Vagina (tissue), 2 donors: ENCODE measurements around the gene EVX2. TPM values are rescaled to one million over a fixed set of nuclear protein-coding genes. Genes with fewer than 3 reads are reported as not detected.

Experiments used
- DNase-seq, 2 donors: peaks; one replicate each; pipeline ENCODE4 v3.0.0-alpha.2; 2017; ENCODE audit errors: extremely low spot score in 2 of 2
- H3K27ac ChIP-seq: fragments of 200-600 bp; sonication (generic); one replicate; pipeline ENCODE4 v1.5.1; 2019
- H3K27me3 ChIP-seq: fragments of 200-600 bp; sonication (generic); one replicate; pipeline ENCODE4 v1.5.1; 2019
- H3K36me3 ChIP-seq, 2 donors: fragments of 200-600 bp; sonication (generic); one replicate each; pipeline ENCODE4 v1.5.1; 2017 to 2019
- H3K4me1 ChIP-seq: fragments of 200-600 bp; sonication (generic); one replicate; pipeline ENCODE4 v1.5.1; 2019
- H3K4me3 ChIP-seq, 2 donors: fragments of 200-600 bp; sonication (generic); 1 replicate in 1 of 2; 2 replicates in 1 of 2; pipeline ENCODE4 v1.5.1; 2016 to 2019
- H3K9me3 ChIP-seq: fragments of 200-600 bp; sonication (generic); one replicate; pipeline ENCODE4 v1.5.1; 2019
- CTCF ChIP-seq, 3 experiments: fragments of 450-650 bp in 2 of 3; fragments of 200-600 bp in 1 of 3; sonication (generic) in 1 of 3; IDR thresholded peaks; one replicate each; pipeline ENCODE4 v1.5.1; 2017 to 2019; ENCODE audit warnings: antibody characterized with exemption in 3 of 3, mild to moderate bottlenecking in 2 of 3, moderate library complexity in 2 of 3
- POLR2A ChIP-seq, 2 donors: fragments of 450-650 bp; IDR thresholded peaks; one replicate each; pipeline ENCODE4 v1.6.1; 2017; ENCODE audit warnings: antibody characterized with exemption in 2 of 2, mild to moderate bottlenecking in 2 of 2, moderate library complexity in 2 of 2
- POLR2AphosphoS5 ChIP-seq, 2 donors: sonication (generic); formaldehyde crosslinking; IDR thresholded peaks; one replicate each; pipeline ENCODE4 v1.9.0; 2017; ENCODE audit warnings: antibody characterized with exemption in 2 of 2, mild to moderate bottlenecking in 2 of 2, low read depth in 1 of 2; ENCODE audit not compliant: insufficient read depth in 1 of 2
- intact Hi-C: fragments of 100-400 bp; cut with DNase I; formaldehyde crosslinking; loops from one replicate; pipeline ENCODE4 v1.15.1; 2023
- total RNA-seq: library from RNA; depleted of rRNA; stranded (reverse); fragments of >200 nt; gene quantifications from one replicate; pipeline ENCODE4 v1.2.3, GENCODE V29; 2016

EVX2 gene
- total RNA-seq, 1 donor from 2014 or later = 0.98 TPM

DNA sequence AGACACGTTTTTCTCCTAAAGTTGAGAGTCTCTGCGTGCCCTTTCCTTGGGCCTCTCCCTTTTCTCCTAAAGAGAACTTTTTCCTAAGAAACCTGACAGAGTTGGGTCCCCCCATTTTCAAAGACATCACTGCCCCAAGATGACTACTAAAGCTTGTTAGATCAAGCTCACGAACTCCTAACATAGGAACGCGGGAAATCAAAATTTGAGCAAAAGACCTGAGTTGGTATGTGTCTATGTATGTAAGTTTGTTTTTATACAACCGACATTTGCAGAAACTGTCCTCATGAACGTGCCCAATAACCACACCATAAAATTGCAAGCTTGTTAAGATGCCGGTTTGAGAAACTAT is 10.1 kb upstream of the EVX2 start:
- no peak for DNase-seq
- peaks cover 29% of the 10 kb centered on the region for H3K4me1 ChIP-seq
- intact Hi-C loops = loop anchor here (5.0 kb wide), 1 partner anchor 842 kb away; no protein-coding TSS in a partner anchor
- H3K9me3 ChIP-seq = no peaks in the 10 kb centered on the region
- H3K27me3 ChIP-seq = no peaks in the 10 kb centered on the region
- H3K36me3 ChIP-seq = no peaks in the 10 kb centered on the region
- TF ChIP-seq POLR2A (IDR thresholded peaks at IDR 0.05) = no peak
- peak overlapping the region; percentile 54 to 59 for H3K4me3 ChIP-seq
- H3K27ac ChIP-seq = peak overlapping the region; percentile 91

GRCh38 chr2:176093145-176093897 is 9.6 kb upstream of the EVX2 start:
- intact Hi-C loops = loop anchor here (5.0 kb wide), 1 partner anchor 841 kb away; no protein-coding TSS in a partner anchor
- H3K27me3 ChIP-seq = no peaks in the 10 kb centered on the region
- H3K36me3 ChIP-seq = no peaks in the 10 kb centered on the region
- H3K4me3 ChIP-seq = peak overlapping the region; percentile 54 to 59
- peaks cover 28% of the 10 kb centered on the region for H3K4me1 ChIP-seq
- peak overlapping the region; percentile 91 for H3K27ac ChIP-seq
- H3K9me3 ChIP-seq = no peaks in the 10 kb centered on the region
- DNase-seq = no peak
- peak in 1 of 2 donors; percentile 59 for TF ChIP-seq POLR2AphosphoS5 (IDR thresholded peaks at IDR 0.05; ENCODE audit: insufficient read depth in 1 of 2, low read depth in 1 of 2)
- TF ChIP-seq CTCF (IDR thresholded peaks at IDR 0.05) = no peak
- peak in 1 of 2 donors; percentile 5 for TF ChIP-seq POLR2A (IDR thresholded peaks at IDR 0.05)

DNA sequence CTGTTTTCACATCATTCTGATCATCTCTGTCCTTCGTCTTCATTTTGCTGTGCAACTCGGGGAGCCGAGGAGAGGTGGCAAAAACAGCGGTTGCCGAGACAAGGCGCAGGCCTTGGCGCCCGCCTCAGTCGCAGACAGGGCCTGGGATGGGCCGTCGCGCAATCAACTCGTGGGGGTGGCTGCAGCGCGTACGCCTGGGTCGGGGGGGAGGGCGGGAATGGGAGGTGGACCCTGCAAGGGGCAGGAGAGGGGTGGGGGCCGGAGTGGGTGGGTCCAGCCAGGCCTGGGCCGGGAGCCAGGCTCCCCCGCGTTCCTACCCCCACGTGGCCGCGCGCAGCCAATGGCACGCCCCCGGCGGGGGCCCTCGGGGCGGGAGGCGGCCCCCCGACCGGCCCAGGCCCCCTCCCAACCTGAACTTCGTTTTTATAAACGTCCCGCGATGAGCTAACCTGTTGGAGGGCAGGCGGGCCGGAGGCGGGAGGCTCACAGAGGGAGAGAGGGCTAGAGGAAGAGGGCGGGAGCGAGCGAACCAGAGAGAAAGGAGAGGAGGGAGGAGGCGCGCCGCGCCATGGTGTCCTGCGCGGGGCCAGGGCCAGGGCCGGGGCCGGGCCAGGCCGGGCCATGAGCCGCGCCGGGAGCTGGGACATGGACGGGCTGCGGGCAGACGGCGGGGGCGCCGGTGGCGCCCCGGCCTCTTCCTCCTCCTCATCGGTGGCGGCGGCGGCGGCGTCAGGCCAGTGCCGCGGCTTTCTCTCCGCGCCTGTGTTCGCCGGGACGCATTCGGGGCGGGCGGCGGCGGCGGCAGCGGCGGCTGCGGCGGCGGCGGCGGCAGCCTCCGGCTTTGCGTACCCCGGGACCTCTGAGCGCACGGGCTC is 8.7 kb upstream of the EVX2 start, which contains the start of gene HOXD13:
HOXD13 (plus strand) TSS at position 452 of the 875 bp plus-strand sequence; CDS start at position 622, 170 bp downstream.
- Histone ChIP-seq H3K4me1 (peaks cover 27% of the 10 kb centered on the region), H3K4me3 (peak within 1 kb of the TSS; percentile 54 to 59)
- DNase-seq = no peak

GRCh38 chr2:176091329-176092258 is 7.8 kb upstream of the EVX2 start:
- Histone ChIP-seq H3K36me3 (no peaks in the 10 kb centered on the region), H3K4me3 (peak overlapping the region; percentile 54 to 59), H3K27ac (peak overlapping the region; percentile 91), H3K27me3 (no peaks in the 10 kb centered on the region), H3K4me1 (peaks cover 20% of the 10 kb centered on the region), H3K9me3 (no peaks in the 10 kb centered on the region)
- intact Hi-C loops = loop anchor here (5.0 kb wide), 1 partner anchor 839 kb away; no protein-coding TSS in a partner anchor
- TF ChIP-seq POLR2A (IDR thresholded peaks at IDR 0.05) (no peak), POLR2AphosphoS5 (IDR thresholded peaks at IDR 0.05; ENCODE audit: insufficient read depth in 1 of 2, low read depth in 1 of 2) (no peak), CTCF (IDR thresholded peaks at IDR 0.05) (no peak)
- DNase-seq = no peak

More for the DNA sequence above, 8.7 kb upstream of the EVX2 start, which contains the start of gene HOXD13:
- H3K27ac ChIP-seq = peak within 1 kb of the TSS; percentile 91
- TF ChIP-seq POLR2AphosphoS5 (IDR thresholded peaks at IDR 0.05; ENCODE audit: insufficient read depth in 1 of 2, low read depth in 1 of 2) (peak in 1 of 2 donors; percentile 86), POLR2A (IDR thresholded peaks at IDR 0.05) (peak in 1 of 2 donors; percentile 97), CTCF (IDR thresholded peaks at IDR 0.05) (no peak)
- no peaks in the 10 kb centered on the region for H3K9me3 ChIP-seq
- no peaks in the 10 kb centered on the region for H3K36me3 ChIP-seq
- no peaks in the 10 kb centered on the region for H3K27me3 ChIP-seq
- intact Hi-C loops = loop anchor here (5.0 kb wide), 1 partner anchor 840 kb away; no protein-coding TSS in a partner anchor
